ENCODE results near the gene HLA-DMA. TPM values are rescaled to one million over a fixed set of nuclear protein-coding genes. Genes with fewer than 3 reads are reported as not detected.

The HLA-DMA gene
- total and polyA plus RNA-seq, 9 of the 15 experiments (the other 6 are each of a cell fraction or from before 2014, with no cell fraction given), result 0.13 to 0.83 (median 0.51) TPM

GRCh38 chr6:32968093-32968866 is 15.4 kb upstream of the HLA-DMA start, which contains the start of gene BRD2 (continued):
- TF ChIP-seq RCOR1 (IDR thresholded peaks at IDR 0.05; ENCODE audit: borderline replicate concordance in 1 of 2, low read depth in 2 of 2, low read length in 2 of 2), result peak in 1 of 2 experiments; percentile 59; a peak in 1 of 4 replicates
- no peak for TF ChIP-seq CBX2 (IDR thresholded peaks at IDR 0.05; ENCODE audit: insufficient read depth, low read length, poor library complexity, severe bottlenecking)
- no peak for TF ChIP-seq ZHX1 (conservative IDR thresholded peaks at IDR 0.05; ENCODE audit: low read length)
- TF ChIP-seq TARDBP (IDR thresholded peaks at IDR 0.05), result peak; percentile 71
- no peak for TF ChIP-seq HDAC6 (IDR thresholded peaks at IDR 0.05; ENCODE audit: low read depth, low read length)
- TF ChIP-seq HOXB6 (CRISPR knock-in tag; IDR thresholded peaks at IDR 0.05; ENCODE audit: borderline replicate concordance), result no peak
- TF ChIP-seq ZBTB7A (IDR thresholded peaks at IDR 0.05; ENCODE audit: borderline replicate concordance, control insufficient read depth, low read depth, low read length), result peak; percentile 90
- TF ChIP-seq RBM39 (optimal IDR thresholded peaks at IDR 0.05; ENCODE audit: low read depth, low read length), result no peak
- TF ChIP-seq KAT2B (IDR thresholded peaks at IDR 0.05; ENCODE audit: low read depth, low read length), result no peak
- TF ChIP-seq MYC (IDR thresholded peaks at IDR 0.05; ENCODE audit: low read depth, low read length), result peak; percentile 99
- peak; percentile 86 for TF ChIP-seq MYC (CRISPR knock-in tag; IDR thresholded peaks at IDR 0.05; ENCODE audit: borderline replicate concordance, low read depth)
- TF ChIP-seq YBX1 (IDR thresholded peaks at IDR 0.05), result no peak
- no peak for TF ChIP-seq CLOCK (CRISPR knock-in tag; IDR thresholded peaks at IDR 0.05; ENCODE audit: borderline replicate concordance)
- TF ChIP-seq LARP7 (IDR thresholded peaks at IDR 0.05), result no peak
- TF ChIP-seq ZNF184 (CRISPR knock-in tag; IDR thresholded peaks at IDR 0.05), result no peak
- peak in 1 of 2 experiments; percentile 68; a peak in 1 of 4 replicates for TF ChIP-seq ZNF639 (CRISPR knock-in tag; conservative IDR thresholded peaks at IDR 0.05 in 1 of 2, IDR thresholded peaks at IDR 0.05 in 1 of 2)
- no peak for TF ChIP-seq CREBBP (IDR thresholded peaks at IDR 0.05; ENCODE audit: low read depth, low read length)
- TF ChIP-seq ZNF75A (CRISPR knock-in tag; IDR thresholded peaks at IDR 0.05), result no peak

All from K562 (cell line).